Measurements from ENCODE around the gene C6orf47. TPM values are rescaled to one million over a fixed set of nuclear protein-coding genes. Genes with fewer than 3 reads are reported as not detected.
A peak's percentile ranks its signal among the peaks of the same experiment; 100 is the strongest.

Gene C6orf47
- total RNA-seq, 1 experiment from 2014 or later, result 22.4 TPM

- peaks cover 24% of the 10 kb centered on the region for H3K4me1 ChIP-seq (ENCODE audit: control insufficient read depth, insufficient read depth, low read length)
- CTCF ChIA-PET, result no interaction called here
- in situ Hi-C loops (cut with HindIII; ENCODE audit: low pct_unique_long_range_greater_than_20kb, low sequenced_read_pairs) (no loop called here), intact Hi-C loops (cut with micrococcal nuclease; ENCODE audit: unreplicated experiment) (no loop called here)
- H3K9me3 ChIP-seq (ENCODE audit: control insufficient read depth, insufficient read depth, low read depth, low read length), result no peaks in the 10 kb centered on the region
- no peak overlapping the region for H3K27ac ChIP-seq (ENCODE audit: low read length)
- H3K36me3 ChIP-seq (ENCODE audit: control insufficient read depth, insufficient read depth, low read length), result no peaks in the 10 kb centered on the region; the same call in 1 of the 2 replicates
- TF ChIP-seq POLR2AphosphoS5 (IDR thresholded peaks at IDR 0.05; ENCODE audit: low read depth, low read length) (no peak), SIN3A (IDR thresholded peaks at IDR 0.05; ENCODE audit: borderline replicate concordance, insufficient read depth, low read depth, low read length) (no peak)
- TF ChIP-seq, protein P1, sequence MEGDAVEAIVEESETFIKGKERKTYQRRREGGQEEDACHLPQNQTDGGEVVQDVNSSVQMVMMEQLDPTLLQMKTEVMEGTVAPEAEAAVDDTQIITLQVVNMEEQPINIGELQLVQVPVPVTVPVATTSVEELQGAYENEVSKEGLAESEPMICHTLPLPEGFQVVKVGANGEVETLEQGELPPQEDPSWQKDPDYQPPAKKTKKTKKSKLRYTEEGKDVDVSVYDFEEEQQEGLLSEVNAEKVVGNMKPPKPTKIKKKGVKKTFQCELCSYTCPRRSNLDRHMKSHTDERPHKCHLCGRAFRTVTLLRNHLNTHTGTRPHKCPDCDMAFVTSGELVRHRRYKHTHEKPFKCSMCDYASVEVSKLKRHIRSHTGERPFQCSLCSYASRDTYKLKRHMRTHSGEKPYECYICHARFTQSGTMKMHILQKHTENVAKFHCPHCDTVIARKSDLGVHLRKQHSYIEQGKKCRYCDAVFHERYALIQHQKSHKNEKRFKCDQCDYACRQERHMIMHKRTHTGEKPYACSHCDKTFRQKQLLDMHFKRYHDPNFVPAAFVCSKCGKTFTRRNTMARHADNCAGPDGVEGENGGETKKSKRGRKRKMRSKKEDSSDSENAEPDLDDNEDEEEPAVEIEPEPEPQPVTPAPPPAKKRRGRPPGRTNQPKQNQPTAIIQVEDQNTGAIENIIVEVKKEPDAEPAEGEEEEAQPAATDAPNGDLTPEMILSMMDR (IDR thresholded peaks at IDR 0.05), result no peak
- TF ChIP-seq, protein P2, sequence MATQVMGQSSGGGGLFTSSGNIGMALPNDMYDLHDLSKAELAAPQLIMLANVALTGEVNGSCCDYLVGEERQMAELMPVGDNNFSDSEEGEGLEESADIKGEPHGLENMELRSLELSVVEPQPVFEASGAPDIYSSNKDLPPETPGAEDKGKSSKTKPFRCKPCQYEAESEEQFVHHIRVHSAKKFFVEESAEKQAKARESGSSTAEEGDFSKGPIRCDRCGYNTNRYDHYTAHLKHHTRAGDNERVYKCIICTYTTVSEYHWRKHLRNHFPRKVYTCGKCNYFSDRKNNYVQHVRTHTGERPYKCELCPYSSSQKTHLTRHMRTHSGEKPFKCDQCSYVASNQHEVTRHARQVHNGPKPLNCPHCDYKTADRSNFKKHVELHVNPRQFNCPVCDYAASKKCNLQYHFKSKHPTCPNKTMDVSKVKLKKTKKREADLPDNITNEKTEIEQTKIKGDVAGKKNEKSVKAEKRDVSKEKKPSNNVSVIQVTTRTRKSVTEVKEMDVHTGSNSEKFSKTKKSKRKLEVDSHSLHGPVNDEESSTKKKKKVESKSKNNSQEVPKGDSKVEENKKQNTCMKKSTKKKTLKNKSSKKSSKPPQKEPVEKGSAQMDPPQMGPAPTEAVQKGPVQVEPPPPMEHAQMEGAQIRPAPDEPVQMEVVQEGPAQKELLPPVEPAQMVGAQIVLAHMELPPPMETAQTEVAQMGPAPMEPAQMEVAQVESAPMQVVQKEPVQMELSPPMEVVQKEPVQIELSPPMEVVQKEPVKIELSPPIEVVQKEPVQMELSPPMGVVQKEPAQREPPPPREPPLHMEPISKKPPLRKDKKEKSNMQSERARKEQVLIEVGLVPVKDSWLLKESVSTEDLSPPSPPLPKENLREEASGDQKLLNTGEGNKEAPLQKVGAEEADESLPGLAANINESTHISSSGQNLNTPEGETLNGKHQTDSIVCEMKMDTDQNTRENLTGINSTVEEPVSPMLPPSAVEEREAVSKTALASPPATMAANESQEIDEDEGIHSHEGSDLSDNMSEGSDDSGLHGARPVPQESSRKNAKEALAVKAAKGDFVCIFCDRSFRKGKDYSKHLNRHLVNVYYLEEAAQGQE (IDR thresholded peaks at IDR 0.05; ENCODE audit: insufficient read depth in 1 of 2, low read depth in 2 of 2, low read length in 1 of 2), result no peak
- H3K4me3 ChIP-seq (ENCODE audit: low read depth in 2 of 2, low read length in 2 of 2), result peak overlapping the region in 1 of 2 experiments; percentile 99; a peak in 2 of 4 replicates
- no peak for ATAC-seq
- DNase-seq (ENCODE audit: low read depth, low spot score), result no peak
- no peaks in the 10 kb centered on the region for H3K27me3 ChIP-seq (ENCODE audit: control insufficient read depth, insufficient read depth, low read length)
- POLR2A ChIA-PET, result no interaction called here
- BruUV-seq (replicated peaks), result no TSS peak
Observed at GRCh38 chr6:31658158-31658688, 2.4 kb downstream of the C6orf47 start.

GRCh38 chr6:31657406-31658157, 3.0 kb downstream of the C6orf47 start:
- CTCF ChIA-PET, result no interaction called here
- Histone ChIP-seq H3K4me3 (ENCODE audit: low read depth in 2 of 2, low read length in 2 of 2) (no peak overlapping the region), H3K27ac (ENCODE audit: low read length) (peak overlapping the region; percentile 23; the same call in 1 of the 2 replicates), H3K36me3 (ENCODE audit: control insufficient read depth, insufficient read depth, low read length) (no peaks in the 10 kb centered on the region; the same call in 1 of the 2 replicates), H3K9me3 (ENCODE audit: control insufficient read depth, insufficient read depth, low read depth, low read length) (no peaks in the 10 kb centered on the region), H3K27me3 (ENCODE audit: control insufficient read depth, insufficient read depth, low read length) (no peaks in the 10 kb centered on the region), H3K4me1 (ENCODE audit: control insufficient read depth, insufficient read depth, low read length) (peaks cover 24% of the 10 kb centered on the region)
- ATAC-seq (no peak), DNase-seq (ENCODE audit: low read depth, low spot score) (no peak)
- TF ChIP-seq TCF7L2 (IDR thresholded peaks at IDR 0.05; ENCODE audit: low read depth, low read length), result no peak
- TF ChIP-seq, protein P2 (IDR thresholded peaks at IDR 0.05; ENCODE audit: insufficient read depth in 1 of 2, low read depth in 2 of 2, low read length in 1 of 2), result no peak
- no peak for TF ChIP-seq SIN3A (IDR thresholded peaks at IDR 0.05; ENCODE audit: borderline replicate concordance, insufficient read depth, low read depth, low read length)
- no peak for TF ChIP-seq POLR2AphosphoS5 (IDR thresholded peaks at IDR 0.05; ENCODE audit: low read depth, low read length)
- TF ChIP-seq, protein P1 (IDR thresholded peaks at IDR 0.05), result no peak
- POLR2A ChIA-PET, result interaction anchor here (0.8 kb wide), 1 partner anchor 117 kb away, joined by 4 read pairs; no protein-coding TSS in a partner anchor
- no TSS peak for BruUV-seq (replicated peaks)
- intact Hi-C loops (cut with micrococcal nuclease; ENCODE audit: unreplicated experiment) (no loop called here), in situ Hi-C loops (cut with HindIII; ENCODE audit: low pct_unique_long_range_greater_than_20kb, low sequenced_read_pairs) (no loop called here)

Measured in Panc1 (cell line).